Stimulated activated CD4-positive, alpha-beta T cell treated with anti-CD3 and anti-CD28 coated beads, Interleukin-15, amount 100 ng/mL, for 24 hours (primary cell): ENCODE data around the gene CDK5RAP1.

ENCODE experiments used
- DNase-seq: peaks from one replicate; pipeline ENCODE4 v3.0.0-alpha.2; 2020

Gene CDK5RAP1

DNA sequence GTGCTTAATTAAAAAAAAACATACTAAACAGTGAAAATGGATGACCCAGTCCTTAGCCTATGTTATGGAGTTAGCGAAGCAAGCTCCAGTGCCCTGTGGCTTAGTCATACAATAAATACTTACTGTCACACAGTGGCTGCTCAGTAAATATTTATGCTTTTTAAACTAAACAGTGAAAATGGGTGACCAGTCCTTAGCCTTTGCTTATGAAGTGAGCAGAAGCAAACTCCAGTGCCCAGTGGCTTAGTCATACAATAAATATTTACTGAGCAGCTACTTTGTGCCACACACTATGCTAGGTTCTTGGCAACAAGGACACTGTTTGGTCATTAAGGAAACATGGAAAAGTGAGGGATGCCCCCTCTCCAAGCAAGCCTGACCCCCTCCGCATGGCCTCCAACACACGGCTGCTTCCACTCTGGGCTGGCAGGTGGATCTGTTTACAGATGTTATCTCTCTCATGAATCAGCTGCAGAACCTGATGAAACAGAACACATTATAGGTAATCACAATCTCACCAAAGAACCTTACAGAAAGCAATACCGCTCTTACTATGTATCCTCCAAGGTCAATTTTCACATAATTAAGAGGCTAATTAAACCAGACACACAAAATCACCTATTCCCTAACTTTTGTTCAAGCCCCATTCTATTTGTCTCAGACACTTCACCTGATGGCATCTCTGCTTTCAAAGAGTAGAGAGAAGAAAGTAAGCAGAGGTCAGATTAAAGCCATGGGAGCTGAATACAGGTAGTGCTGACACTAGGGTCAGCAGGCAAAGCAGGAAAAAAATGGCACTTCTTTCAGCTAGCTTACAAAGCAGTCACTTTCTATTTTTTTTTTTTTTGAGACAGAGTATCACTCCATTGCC, 27.3 kb downstream of the CDK5RAP1 start:
- no peak for DNase-seq

DNA sequence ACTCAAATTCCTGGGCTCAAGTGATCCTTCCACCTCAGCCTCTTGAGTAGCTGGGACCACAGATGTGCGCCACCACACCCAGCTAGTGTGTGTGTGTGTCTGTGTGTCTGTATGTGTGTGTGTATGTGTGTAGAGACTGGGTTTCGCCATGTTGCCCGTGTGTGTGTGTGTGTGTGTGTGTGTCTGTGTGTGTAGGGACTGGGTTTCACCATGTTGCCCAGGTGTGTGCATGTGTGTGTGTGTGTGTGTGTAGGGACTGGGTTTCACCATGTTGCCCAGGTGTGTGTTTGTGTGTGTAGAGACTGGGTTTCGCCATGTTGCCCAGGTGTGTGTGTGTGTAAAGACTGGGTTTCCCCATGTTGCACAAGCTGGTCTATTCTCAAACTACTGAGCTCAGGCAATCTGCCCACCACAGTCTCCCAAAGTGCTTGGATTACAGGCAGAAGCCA, 28.3 kb downstream of the CDK5RAP1 start:
- DNase-seq = no peak

DNA sequence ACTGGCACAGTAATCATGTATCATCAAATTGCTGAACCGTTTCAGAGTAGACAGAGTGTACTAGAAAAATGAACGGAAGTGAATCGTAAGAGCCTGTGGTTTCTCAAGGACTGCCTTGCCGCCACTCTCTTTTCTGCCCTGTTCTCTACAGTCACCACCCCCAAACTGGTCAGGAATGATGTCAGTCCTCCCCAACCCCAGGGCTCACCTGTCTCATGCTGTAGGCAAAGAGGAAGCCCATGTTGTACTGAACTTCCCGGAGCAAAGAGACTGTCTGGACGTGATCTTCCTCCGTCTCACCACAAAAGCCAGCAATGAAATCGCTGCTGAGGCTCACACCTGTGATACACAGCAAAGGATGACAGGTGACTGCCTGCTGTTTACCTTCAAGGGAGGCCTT, 31.0 kb downstream of the CDK5RAP1 start:
- peak; percentile 30 for DNase-seq

DNA sequence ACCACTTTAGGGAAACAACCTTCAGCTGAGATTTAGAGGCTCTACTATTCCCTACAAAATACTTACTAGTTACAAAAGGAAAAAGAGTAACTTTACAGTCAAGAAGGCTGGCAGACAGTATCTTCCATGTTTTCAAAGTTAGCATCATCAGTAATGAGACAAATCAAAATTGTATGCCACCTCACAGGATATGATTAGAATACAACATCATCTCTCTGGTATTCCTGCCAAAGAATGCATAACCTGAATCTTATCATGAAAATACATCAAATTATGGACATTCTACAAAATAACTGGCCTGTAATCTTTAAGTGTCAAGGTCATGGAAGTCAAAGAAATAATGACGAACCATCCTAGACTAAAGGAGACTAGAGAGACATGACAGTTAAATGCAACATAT, 38.4 kb downstream of the CDK5RAP1 start:
- DNase-seq = no peak

DNA sequence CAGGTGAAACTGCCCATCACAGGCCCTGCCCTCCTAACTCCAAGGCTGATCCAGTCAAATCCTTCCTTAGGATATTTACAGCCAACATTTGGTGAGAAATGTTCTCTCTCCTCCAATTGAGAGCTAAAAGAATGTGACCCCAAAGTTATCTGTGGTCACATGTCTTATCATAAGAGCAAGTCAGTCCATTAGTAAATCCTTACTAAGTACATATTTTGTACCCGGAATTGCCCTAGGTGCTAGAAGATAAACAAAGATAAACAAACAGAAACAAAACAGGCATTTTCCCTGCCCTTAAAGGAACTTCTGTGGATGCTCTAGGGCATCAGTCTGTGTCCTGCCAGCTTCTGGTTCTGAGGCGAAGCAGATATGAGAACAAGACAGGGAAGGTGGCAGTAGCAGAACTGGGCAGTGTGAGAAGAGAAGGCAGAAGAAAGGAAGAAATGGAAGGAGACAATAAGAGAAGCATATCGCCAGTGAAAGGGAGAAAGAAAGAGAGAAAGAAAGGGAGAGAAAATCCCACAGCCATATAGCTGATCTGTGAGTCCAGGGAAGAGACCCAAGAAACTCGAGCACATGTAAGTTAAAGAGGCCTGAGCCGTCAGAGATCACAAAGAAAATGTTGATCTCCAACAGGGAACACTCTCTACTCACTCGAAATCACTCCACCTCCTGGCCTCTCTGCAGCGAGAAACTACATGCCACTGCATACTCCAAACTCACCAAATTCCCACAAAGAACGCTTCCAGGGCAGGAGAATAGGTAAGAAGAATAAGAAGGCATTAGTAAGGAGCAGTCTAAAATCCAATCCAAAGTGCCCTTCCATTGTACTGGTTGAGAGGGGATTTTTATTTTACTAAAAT, 41.7 kb downstream of the CDK5RAP1 start:
- no peak for DNase-seq

DNA sequence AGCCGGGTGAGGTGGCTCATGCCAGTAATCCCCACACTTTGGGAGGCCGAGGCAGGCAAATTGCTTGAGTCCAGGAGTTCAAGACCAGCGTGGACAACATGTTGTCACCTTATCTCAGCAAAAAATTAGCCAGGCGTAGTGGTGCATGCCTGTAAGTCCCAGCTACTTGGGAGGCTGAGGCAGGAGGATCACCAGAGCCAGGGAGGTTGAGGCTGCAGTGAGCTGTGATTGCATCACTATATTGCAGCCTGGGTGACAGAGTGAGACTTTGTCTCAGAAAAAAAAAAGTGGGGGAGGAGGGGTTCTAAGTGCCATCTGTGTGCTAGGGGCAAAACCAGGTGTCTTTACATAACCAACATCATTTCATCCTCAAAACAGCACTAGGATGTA, 48.3 kb downstream of the CDK5RAP1 start:
- DNase-seq = no peak

DNA sequence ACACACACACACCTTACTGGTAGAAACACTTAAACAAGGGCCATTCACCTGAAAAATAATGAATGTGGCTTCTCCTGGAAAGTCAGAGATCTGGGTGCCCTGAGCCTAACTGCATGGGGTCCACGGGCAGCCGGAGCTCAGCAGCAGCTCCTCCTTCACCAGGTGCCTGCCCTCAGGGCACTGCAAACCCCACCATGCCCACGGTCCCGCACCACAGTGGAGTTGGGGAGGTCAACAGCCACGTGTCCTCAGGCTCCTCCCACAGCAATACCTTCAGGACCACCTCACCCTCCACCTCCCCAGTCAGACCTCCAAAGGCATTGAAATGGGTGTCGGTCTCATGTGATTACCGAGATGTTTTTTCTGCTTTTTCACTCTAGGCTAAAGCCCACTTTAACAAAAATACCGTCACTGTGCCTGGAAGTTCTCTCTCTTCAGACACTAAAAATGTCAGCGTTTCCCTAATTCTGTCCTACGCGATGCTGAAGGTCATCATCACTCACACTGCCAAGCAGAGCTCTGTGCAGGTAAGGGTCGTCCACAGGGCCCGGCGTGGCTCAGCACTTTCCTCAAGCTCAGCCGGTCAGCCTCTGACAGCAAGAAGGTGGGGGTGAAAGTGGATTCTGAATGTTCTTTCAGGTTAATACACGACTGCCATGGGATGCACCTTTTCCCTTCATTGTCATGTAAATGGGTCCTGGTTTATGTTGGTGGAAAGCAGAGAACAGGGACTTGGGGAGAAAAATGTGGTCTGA, 48.9 kb downstream of the CDK5RAP1 start:
- no peak for DNase-seq

DNA sequence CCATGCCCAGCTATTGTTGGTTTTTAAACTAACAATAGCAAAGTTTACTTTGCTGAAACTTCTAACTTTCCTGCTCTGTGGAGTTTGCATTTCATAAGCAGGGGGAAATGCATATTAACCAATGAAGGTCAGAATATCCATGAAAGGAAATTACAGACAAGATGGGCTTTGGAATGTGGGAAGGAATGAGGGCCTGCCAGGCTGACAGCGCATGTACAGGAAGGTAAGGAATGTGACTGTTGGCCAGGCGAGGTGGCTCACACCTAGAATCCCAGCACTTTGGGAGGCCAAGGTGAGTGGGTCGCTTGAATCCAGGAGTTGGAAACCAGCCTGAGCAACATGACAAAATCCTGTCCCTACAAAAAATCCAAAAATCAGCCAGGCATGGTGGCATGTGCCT, 49.6 kb downstream of the CDK5RAP1 start:
- DNase-seq = no peak

DNA sequence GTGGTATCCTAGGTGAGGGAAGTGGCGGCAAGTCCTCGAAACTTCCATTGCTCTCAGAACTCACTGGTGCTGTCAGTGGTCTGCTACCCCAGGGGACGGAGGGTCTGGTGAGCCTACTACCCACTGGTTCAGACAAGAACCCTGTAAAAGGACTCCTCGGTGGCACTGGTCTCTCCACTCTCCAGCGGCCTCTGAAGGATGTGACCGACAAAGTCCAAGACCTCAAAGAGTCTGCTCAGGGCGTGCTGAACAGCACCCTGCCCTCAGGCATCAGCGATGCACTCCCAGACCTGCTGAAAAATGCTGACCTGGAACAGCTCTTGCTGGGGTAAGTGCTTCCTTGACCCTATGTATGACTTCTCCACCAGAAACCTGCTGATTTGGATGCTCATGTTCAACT, 51.8 kb downstream of the CDK5RAP1 start:
- DNase-seq = no peak

DNA sequence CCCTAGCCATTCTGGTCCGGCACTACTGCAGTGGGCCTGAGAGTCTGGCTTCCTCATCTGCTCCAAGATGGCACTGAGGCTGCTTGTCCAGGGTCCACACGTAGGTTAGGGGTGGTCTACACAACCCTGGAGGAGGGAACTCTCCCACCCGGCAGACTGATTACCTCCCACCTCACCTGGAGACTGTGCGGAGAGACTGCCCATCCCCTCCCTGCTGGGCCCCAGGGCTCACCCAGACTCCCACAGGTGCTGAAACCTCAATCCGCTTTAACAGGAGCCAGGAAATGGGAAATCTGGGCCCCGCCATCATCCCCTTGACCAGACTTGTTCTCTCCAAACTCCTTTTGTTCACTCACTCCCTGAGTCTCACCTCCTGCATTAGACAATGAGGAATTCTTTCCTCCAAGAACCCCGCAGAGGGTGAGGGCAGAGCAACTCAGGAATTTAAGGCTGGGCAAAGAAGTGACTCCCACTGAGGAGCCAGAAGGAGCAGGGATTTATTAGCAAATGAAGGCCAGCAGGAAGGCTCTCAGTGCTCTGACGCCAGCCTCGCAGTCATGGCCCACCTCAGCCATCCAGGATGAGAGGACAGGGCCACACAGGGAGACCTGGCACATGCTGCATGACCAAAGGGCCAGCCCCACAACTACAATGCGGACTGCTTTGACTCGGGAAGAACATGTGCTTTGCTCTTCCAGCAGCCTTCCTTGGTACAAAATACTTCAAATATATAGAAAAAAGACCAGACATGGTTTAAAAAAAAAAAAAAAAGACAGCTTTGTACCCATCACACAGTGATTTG, 53.0 kb downstream of the CDK5RAP1 start:
- DNase-seq = no peak

DNA sequence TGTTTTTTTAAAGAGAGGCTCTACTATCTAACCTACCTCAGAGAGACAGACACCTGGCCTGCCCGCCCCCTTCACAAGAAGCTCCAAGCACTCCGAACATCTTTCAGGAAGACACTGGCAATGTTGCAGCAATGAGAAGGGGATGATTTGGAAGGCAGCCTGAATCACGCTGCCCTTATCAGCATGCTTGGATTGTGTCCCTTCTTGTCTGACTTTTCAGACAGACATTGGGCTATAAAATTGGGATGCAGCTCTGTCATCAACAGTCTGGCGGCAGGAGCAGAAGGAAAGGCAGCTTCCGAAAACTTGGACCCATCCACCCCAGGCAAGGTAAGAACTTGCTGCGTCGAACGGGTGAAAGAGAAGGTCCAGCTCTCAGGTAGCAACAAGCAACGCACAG, 56.0 kb downstream of the CDK5RAP1 start:
- DNase-seq = no peak

DNA sequence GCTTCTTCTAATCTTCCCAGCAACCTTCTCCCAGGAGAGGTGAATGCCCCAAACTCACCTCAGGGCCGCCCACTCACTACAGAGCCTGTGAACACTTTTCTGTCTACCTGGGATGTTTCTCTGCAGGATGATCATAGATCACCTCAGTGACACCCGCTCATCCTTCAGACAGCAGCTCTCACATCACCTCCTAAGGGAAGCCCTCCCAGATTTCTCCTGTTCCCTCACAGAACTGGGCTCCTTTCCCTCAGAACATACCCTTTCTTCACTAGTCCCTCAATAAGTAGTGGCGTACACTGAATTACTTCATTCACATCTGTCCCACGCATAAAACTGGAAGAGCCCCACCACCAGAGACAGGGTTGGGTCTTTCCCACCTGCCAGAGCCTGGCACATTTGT, 57.8 kb downstream of the CDK5RAP1 start:
- no peak for DNase-seq

DNA sequence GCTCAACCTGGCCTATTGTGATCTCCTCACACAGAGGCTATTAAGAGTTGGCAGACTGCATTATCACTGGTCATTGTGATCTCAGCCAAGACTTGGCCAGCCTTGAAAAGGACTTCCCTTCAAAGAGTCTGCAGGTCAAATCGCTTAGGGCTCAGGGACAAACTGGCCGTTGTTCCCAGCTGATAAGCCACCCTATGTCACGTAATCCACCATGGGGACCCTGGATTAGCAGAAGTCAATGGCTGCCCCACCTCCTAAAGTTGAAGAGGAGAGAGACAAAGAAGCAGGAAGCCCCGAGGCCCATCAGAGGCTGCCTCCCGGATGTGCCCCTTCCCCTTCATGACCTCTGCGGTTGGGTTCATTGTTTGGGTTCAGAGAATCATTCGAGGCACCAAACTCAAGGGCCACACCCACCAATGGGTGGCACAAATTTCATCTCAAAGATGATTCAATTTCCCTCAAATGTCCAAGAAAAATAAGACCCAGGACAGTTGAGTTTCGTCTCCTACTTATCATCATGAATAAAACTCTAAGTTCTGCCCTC, 61.7 kb downstream of the CDK5RAP1 start:
- no peak for DNase-seq

DNA sequence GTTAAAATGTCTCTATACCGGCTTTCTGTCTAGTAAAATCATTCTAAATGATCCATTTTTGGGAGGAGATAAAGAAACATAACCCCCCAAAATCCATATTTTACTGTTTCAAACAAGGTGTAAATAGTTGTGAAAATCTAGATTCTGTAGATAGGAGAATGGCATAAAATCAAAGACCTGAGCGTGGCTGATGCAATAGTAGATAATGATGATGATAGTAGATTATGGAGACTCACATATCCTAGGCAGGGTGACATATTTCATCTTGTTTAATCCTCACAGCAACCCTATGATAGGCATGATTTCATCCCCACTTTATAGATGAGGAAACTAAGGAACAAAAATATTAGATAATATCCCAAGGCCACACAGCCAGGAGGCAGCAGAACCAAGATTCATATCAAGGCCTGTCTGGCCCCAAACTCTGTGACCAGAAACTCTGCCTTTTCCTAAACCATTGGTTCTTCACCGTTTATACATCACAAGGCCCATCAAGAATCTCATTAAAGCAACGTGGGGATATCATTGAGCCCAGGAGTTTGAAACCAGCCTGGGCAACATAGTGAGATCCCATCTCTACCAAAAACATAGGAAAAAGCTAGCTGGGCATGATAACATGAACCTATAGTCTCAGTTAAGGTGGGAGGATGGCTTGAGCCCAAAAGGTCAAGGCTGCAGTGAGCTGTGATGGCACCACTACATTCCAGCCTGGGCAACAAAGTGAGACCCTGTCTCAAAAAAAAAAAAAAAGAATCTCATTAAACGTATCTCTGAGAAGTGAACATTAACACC, 62.7 kb downstream of the CDK5RAP1 start:
- no peak for DNase-seq

DNA sequence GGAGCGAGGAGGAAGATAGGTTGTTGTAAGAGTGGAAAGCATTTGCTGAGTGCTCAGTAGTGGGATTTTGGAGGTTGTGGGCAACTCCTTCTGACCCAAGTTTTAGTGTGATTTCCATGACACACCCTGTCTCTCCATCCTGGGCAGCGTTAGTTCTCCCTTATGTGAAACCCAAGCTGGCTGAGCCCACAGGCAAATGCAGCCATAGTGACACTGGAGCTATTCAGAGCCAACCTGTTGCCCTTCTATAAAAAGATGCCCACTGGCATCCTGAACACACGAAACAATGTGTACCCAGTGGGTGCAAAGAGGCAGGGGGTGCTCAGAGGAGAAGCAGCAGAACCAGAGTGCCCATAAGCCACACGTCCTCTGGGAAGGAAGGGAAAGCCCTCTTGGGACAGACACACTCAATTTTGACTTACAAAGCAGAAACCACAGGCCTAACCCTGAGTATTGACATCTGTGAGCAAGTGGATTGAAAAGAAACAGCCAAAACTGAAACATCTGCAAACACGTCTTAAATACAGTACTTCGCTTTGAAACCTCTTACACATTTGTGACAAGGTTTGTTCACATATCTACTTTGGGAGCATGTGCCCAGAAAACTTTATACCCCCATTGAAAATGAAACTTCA, 63.7 kb downstream of the CDK5RAP1 start:
- DNase-seq = no peak

DNA sequence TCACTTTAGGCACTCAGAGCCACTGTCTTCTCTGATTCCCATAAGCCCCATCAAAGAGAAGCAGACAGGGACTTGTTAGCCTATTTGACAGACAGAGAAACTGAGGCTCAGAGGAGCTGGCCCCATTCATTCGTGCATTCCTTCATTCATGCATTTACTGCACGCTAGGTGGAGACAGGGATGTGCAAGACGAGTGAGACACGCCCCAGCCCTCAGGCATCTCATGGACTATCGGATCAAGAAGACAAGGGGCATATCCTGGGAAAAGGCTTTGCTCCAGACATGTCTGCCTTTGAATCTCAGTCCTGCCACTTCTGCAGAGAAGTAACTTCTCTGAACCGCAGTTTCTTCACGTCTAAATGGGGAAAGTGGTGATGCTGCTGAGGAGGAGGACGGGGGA, 64.2 kb downstream of the CDK5RAP1 start:
- DNase-seq = no peak

DNA sequence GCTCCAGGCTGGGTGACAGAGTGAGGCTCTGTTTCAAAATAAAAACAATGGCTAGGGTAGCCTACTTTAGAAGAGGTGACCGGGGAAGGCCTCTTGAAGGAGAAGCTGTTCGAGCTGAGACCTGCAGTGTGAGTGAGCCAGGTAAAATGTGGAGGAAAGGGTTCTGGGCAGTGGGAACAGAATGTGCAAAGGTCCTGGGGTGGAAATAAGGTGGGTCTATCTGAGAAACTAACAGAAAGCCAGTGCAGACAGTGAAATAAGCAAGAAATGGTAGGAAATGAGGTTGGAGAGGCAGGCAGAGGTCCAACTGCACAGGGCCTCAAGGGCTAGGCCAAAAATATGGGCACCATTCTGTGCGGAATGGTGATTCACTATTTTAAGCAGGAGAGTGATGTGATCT, 64.9 kb downstream of the CDK5RAP1 start:
- no peak for DNase-seq

DNA sequence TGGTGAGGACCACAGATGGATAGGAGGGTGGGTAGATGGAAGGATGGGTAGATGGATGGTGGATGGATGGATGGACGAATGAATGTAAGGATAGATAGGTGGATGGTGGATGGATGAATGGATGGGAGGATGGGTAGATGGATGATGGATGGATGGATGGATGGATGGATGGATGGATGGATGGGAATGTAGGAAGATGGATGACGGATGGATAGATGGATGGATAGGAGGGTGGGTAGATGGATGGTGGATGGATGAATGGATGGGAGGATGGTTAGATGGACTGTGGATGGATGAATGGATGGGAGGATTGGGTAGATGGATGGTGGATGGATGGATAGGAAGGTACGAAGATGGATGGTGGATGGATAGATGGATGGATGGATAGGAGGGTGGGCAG, 67.2 kb downstream of the CDK5RAP1 start:
- no peak for DNase-seq

DNA sequence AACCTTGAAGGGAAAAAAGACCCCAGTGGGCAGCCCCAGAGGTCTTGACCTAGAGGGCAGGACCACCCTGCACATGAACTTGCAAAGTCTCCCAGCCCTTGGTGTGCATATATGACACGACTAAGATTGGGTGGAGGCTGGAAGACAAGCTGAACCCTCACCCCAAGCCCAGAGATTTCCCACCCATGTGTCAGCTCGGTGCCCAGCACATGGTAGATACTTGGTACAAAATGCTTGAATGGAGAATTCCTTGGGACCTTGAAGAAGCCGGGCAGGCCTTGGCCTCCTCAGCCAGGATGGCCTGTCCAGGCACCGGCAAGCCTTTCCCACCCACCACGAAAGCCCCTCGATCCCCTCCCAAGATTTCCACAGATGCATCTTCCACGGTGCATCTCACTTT, 67.7 kb downstream of the CDK5RAP1 start:
- DNase-seq = no peak

DNA sequence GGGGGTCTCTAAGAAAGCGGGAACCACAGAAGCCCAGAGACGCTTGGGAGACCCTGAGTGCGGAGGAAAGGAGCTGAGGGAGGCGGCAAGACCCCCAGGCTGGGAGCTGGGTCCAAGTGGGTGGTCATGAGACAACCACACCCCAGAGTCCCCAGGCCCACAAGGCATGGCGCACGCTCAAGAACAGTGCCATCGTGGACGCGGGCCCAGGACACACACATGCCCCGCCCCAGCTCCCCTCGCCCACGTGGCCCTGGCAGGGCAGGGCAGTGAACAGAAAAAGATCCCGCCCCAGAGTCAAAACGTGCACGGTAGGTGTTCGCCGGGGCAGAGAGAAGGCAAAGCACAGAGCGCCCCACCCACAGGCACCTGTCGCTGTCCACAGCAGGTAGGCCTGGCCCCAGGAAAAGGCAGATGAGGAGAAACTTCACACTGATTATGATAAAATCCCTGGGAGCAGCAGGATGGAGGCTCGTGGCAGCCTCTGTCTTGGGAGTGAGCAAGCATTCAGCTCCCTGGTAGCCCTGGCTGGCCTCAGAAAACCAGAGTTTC, 68.3 kb downstream of the CDK5RAP1 start:
- DNase-seq = no peak
